GM12878 (cell line): ENCODE results near the gene RALGDS. TPM values are rescaled to one million over a fixed set of nuclear protein-coding genes. Genes with fewer than 3 reads are reported as not detected.

Source experiments
- ATAC-seq: fragments of 200-7000 bp; cut with Tn5 transposase; 3 replicates; pipeline ENCODE4 v1.9.1; 2020; ENCODE audit warnings: mild to moderate bottlenecking, moderate library complexity
- BruUV-seq: library from RNA; stranded (reverse); fragments of 400-500 nt; replicated peaks from 2 replicates; lab custom pipeline; 2021; lab: Mats Ljungman, UMichigan
- CTCF ChIA-PET: fragments of 300-600 bp; sonication (Branson Sonifier 250); formaldehyde crosslinking; extraction: SDS; loops from one replicate; lab custom pipeline; 2021; ENCODE audit warnings: inconsistent platforms; lab: Yijun Ruan, JAX
- POLR2A ChIA-PET: fragments of 350-600 bp; formaldehyde crosslinking; extraction: SDS; loops from one replicate; lab custom pipeline; 2021; ENCODE audit warnings: inconsistent platforms; lab: Charles Lee
- RAD21 ChIA-PET: fragments of 300-600 bp; sonication (Branson Sonifier 250); formaldehyde crosslinking; loops from one replicate; lab custom pipeline; 2023; ENCODE audit warnings: antibody characterized with exemption; ENCODE audit not compliant: unreplicated experiment; lab: Charles Lee
- SMC1A ChIA-PET: fragments of 300-600 bp; sonication (Branson Sonifier 250); formaldehyde crosslinking; loops from one replicate; lab custom pipeline; 2023; ENCODE audit not compliant: unreplicated experiment, uncharacterized antibody; lab: Charles Lee
- DNase-seq: peaks from one replicate; pipeline ENCODE4 v3.0.0-alpha.2; 2011; ENCODE audit warnings: low read depth, low spot score
- FAIRE-seq: peaks from 3 replicates; lab custom pipeline; 2011; peaks lifted over from hg19 to GRCh38; lab: Jason Lieb, UNC
- H2AFZ ChIP-seq: 2 replicates; pipeline ENCODE4 v1.6.0; 2011; ENCODE audit warnings: low read depth, low read length, control low read depth; ENCODE audit not compliant: control insufficient read depth
- H3K27ac ChIP-seq: 2 replicates; pipeline ENCODE4 v1.5.1; 2011; ENCODE audit warnings: control low read depth; ENCODE audit not compliant: control insufficient read depth, insufficient read depth
- H3K27me3 ChIP-seq, 2 experiments: replicated peaks in 1 of 2; 2 replicates each; pipeline versions ENCODE4 v1.6.0 to v1.6.1; 2011; ENCODE audit warnings: low read length in 1 of 2; ENCODE audit not compliant: control insufficient read depth in 2 of 2, insufficient read depth in 2 of 2
- H3K36me3 ChIP-seq, 2 experiments: 2 replicates each; pipeline ENCODE4 v1.5.1; 2011; ENCODE audit warnings: low read length in 1 of 2; ENCODE audit not compliant: control insufficient read depth in 2 of 2, insufficient read depth in 2 of 2
- H3K4me1 ChIP-seq: 2 replicates; pipeline ENCODE4 v1.6.1; 2011; ENCODE audit warnings: mild to moderate bottlenecking, low read length, moderate library complexity, mixed read lengths; ENCODE audit not compliant: control insufficient read depth, insufficient read depth
- H3K4me2 ChIP-seq: 2 replicates; pipeline ENCODE4 v1.6.0; 2011; ENCODE audit warnings: control low read depth; ENCODE audit not compliant: control insufficient read depth, insufficient read depth
- H3K4me3 ChIP-seq: fragments of 200-600 bp; sonication (generic); 2 replicates; pipeline ENCODE4 v1.5.1; 2016
- H3K79me2 ChIP-seq: 2 replicates; pipeline ENCODE4 v1.6.0; 2011; ENCODE audit warnings: low read length; ENCODE audit not compliant: control insufficient read depth, insufficient read depth
- H3K9ac ChIP-seq: 2 replicates; pipeline ENCODE4 v1.8.0; 2011; ENCODE audit warnings: low read length, control low read depth, mixed read lengths; ENCODE audit not compliant: control insufficient read depth, insufficient read depth
- H3K9me3 ChIP-seq: replicated peaks from 3 replicates; pipeline ENCODE4 v1.5.1; 2011; ENCODE audit warnings: mild to moderate bottlenecking, low read length; ENCODE audit not compliant: control insufficient read depth, insufficient read depth
- H4K20me1 ChIP-seq: 2 replicates; pipeline ENCODE4 v1.6.0; 2011; ENCODE audit not compliant: control insufficient read depth, insufficient read depth
- HSF1 ChIP-seq: fragments of 150-350 bp; IDR thresholded peaks from 2 replicates; pipeline ENCODE4 v1.6.1; 2014; ENCODE audit warnings: mild to moderate bottlenecking, low read depth, low read length
- MYC ChIP-seq: IDR thresholded peaks from 2 replicates; pipeline ENCODE4 v1.6.1; 2011; ENCODE audit warnings: mild to moderate bottlenecking, low read length, moderate library complexity, inconsistent platforms; ENCODE audit not compliant: insufficient read depth, insufficient replicate concordance, insufficient read length, severe bottlenecking
- NKRF ChIP-seq: fragments of 450-650 bp; conservative IDR thresholded peaks from 2 replicates; pipeline ENCODE4 v1.6.1; 2017; ENCODE audit warnings: mild to moderate bottlenecking, moderate library complexity
- NR2C2 ChIP-seq: IDR thresholded peaks from 2 replicates; pipeline ENCODE4 v1.6.1; 2011; ENCODE audit warnings: borderline replicate concordance, low read depth; ENCODE audit not compliant: control insufficient read depth, insufficient read length
- POLR2AphosphoS5 ChIP-seq: IDR thresholded peaks from 2 replicates; pipeline ENCODE4 v1.6.1; 2011; ENCODE audit warnings: mild to moderate bottlenecking, low read length, inconsistent platforms
- SREBF1 ChIP-seq: IDR thresholded peaks from 2 replicates; pipeline ENCODE4 v1.6.1; 2012; ENCODE audit warnings: mild to moderate bottlenecking, low read length
- ZNF24 ChIP-seq: fragments of 450-650 bp; IDR thresholded peaks from 2 replicates; pipeline ENCODE4 v1.6.1; 2017; ENCODE audit warnings: antibody characterized with exemption, mild to moderate bottlenecking
- WGBS: methylation state at CpG from one replicate; pipeline ENCODE4 v1.1.6; 2016; ENCODE audit warnings: low lambda C conversion rate; ENCODE audit not compliant: insufficient replicate concordance, insufficient coverage; ENCODE audit errors: missing lambda C conversion rate; 5-methylcytosine and 5-hydroxymethylcytosine counted together
- in situ Hi-C: fragments of 300-500 bp; cut with MboI; formaldehyde crosslinking; loops from 9 replicates; pipeline ENCODE4 v1.14.3; 2018; ENCODE audit warnings: mixed read lengths
- intact Hi-C: fragments of 100-400 bp; cut with micrococcal nuclease; formaldehyde crosslinking; loops from one replicate; pipeline ENCODE4 v1.14.2; 2022; ENCODE audit not compliant: unreplicated experiment
- polyA plus RNA-seq, 11 experiments: library from polyadenylated mRNA; depleted of rRNA in 4 of 11; unstranded in 6 of 11; stranded (reverse) in 5 of 11; fragments of >200 nt; fragmentation: Nextera tagmentation in 4 of 11; fragmentation: Illumina TruSeq in 1 of 11; extraction: Ambion mirVana in 4 of 11; extraction: Trizol in 1 of 11; gene quantifications; 1 replicate in 1 of 11; 2 replicates in 10 of 11; pipeline versions ENCODE4 v1.2.1 to v1.2.3, GENCODE V29; 2011 to 2016; ENCODE audit warnings: inconsistent platforms in 2 of 11, missing spikeins in 2 of 11, low read depth in 1 of 11
- total RNA-seq, 4 experiments: library from RNA; depleted of rRNA in 3 of 4; stranded (reverse); fragments of >200 nt in 3 of 4; fragmentation: Illumina TruSeq in 1 of 4; extraction: Trizol in 1 of 4; gene quantifications; 2 replicates each; pipeline versions ENCODE4 v1.2.1 to v1.2.3, GENCODE V29; 2013 to 2021

The RALGDS gene
- total and polyA plus RNA-seq, 10 of the 15 experiments (the other 5 are each of a cell fraction or from before 2014, with no cell fraction given): 1.3 to 48.6 (median 21.2) TPM

- WGBS: 85% methylated on average over 13 of the region's 13 CpGs
- H4K20me1 ChIP-seq: no peaks in the 10 kb centered on the region
- no peak overlapping the region for H3K9ac ChIP-seq
- SMC1A ChIA-PET: interaction anchor here (1.1 to 3.4 kb wide), 4 partner anchors 22 to 46 kb away, joined by 3 to 16 read pairs (median 6); no protein-coding TSS in a partner anchor
- peaks cover 29 to 33% of the 10 kb centered on the region in 2 experiments for H3K36me3 ChIP-seq
- RAD21 ChIA-PET: no interaction called here
- H3K27ac ChIP-seq: no peak overlapping the region
- no peaks in the 10 kb centered on the region for H3K4me1 ChIP-seq
- no peak overlapping the region for H2AFZ ChIP-seq
- BruUV-seq: no TSS peak
- TF ChIP-seq NKRF (no peak), HSF1 (no peak), NR2C2 (no peak), SREBF1 (no peak), ZNF24 (no peak), POLR2AphosphoS5 (no peak), MYC (no peak)
- TF ChIP-seq, all 136 proteins: peak for 0
- in situ Hi-C loops (no loop called here), intact Hi-C loops (no loop called here)
- Histone ChIP-seq H3K27me3 (no peaks in the 10 kb centered on the region), H3K4me2 (no peak overlapping the region), H3K9me3 (peaks cover 3% of the 10 kb centered on the region; the same call in 2 of the 3 replicates), H3K4me3 (no peak overlapping the region), H3K79me2 (no peaks in the 10 kb centered on the region)
- DNase-seq: no peak
- ATAC-seq: no peak
- no peak for FAIRE-seq
- ChIA-PET POLR2A (interaction anchor here (0.6 kb wide), 1 partner anchor 41 kb away, joined by 5 read pairs; no protein-coding TSS in a partner anchor), CTCF (interaction anchor here (4.0 to 22.5 kb wide), 2 partner anchors 14 to 46 kb away, joined by 29 to 401 read pairs; no protein-coding TSS in a partner anchor)
Observed at GRCh38 chr9:133100506-133101355, 20.3 kb downstream of the RALGDS start.
